Measurements from ENCODE around the gene RAB44.

RAB44 gene

DNA sequence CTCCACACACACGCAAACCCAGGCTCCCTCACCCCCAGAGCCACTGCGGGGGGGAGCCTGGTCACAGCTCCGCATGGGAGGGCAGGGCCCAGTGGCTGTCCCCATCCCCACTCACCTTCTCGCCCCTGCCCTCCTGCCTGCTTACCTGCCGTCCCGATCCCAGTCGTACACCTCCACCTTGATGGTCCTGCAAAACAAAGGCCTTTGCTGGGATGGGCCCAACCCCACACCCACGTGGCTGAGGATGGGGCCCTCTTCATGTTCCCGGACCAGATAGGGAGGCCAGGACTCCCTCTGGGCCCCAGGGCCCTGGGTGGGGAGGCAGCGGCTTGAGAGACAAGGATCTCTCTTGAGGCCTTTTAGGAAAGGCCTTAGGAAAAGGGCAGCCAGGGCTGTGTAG lies 67.6 kb downstream of the RAB44 start:
- H3K4me3 ChIP-seq (ENCODE audit: low read length), result no peak overlapping the region
- H3K9me3 ChIP-seq (ENCODE audit: control insufficient read depth, low read length), result no peaks in the 10 kb centered on the region
- H3K27me3 ChIP-seq (ENCODE audit: control insufficient read depth, insufficient read depth, low read length), result no peaks in the 10 kb centered on the region
- H3K4me1 ChIP-seq (ENCODE audit: control insufficient read depth, insufficient read depth, low read length), result no peaks in the 10 kb centered on the region
- no peak overlapping the region for H3K9ac ChIP-seq (ENCODE audit: low read length)
- no peaks in the 10 kb centered on the region for H3K36me3 ChIP-seq (ENCODE audit: control insufficient read depth, insufficient read depth, low read length)

DNA sequence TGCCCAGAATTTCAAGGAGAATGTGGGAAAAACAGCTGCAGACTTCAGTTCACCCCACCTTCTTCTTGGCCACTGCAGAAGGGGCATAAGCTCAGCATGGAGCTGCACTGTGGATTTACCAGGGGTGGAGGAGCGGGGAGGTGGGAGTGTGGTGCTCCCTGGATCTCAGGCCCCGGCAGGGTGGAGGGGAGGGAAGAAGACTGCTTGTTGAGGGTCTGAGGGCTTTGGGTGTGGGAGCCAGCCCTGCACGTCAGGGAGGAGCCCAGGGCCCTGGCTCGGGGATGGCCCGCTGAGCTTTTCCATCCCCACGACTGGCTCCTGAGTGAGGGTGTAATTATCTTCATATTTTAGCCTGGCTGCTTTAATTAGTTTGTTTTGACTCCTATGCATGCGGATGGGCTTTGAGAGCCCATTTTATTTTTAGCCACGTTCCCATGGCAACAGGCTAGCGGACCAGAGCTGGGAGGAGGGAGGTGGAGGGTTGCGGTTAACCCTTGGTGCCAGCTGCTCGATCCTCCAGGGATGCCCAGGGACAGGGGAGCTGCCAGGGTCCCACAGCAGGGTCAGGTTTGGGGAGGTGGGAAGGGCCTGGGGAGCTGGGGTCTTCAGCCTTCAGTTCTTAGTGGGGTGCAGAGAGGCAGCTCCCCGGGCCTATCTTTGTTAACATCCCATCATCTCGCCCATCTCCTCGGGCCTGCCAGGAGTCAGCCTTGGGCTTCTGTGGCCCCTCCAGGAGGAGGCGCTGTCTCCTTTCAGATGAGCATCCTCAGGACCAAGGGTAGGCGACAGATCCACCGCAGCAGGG lies 68.2 kb downstream of the RAB44 start:
- Histone ChIP-seq H3K9me3 (ENCODE audit: control insufficient read depth, low read length) (no peaks in the 10 kb centered on the region), H3K36me3 (ENCODE audit: control insufficient read depth, insufficient read depth, low read length) (no peaks in the 10 kb centered on the region), H3K4me1 (ENCODE audit: control insufficient read depth, insufficient read depth, low read length) (no peaks in the 10 kb centered on the region), H3K27me3 (ENCODE audit: control insufficient read depth, insufficient read depth, low read length) (no peaks in the 10 kb centered on the region), H3K9ac (ENCODE audit: low read length) (no peak overlapping the region), H3K4me3 (ENCODE audit: low read length) (no peak overlapping the region)

DNA sequence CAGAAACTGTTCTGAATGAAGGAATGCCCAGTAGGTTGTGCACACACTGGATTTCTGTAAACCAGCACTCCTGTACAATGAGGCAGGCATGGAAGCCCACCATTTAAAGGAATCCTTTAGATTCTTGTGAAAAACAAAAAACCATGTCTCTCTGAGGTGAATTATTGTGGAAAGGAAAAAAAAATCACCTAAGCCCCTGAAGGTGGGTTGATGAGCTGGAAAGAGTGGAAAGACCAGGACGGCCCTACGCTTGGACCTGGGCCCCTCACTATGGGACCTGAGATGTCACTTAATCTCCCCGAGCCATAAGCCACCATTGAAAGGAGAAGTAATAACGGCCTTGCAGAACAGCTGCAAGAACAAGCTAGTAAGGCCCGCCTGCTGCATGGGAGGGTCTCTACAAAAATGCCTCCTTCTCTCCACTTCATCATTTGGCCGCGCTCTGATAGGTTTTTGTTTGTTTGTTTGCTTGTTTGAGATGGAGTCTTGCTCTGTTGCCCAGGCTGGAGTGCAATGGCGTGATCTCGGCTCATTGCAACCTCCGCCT lies 68.8 kb downstream of the RAB44 start:
- H3K9ac ChIP-seq (ENCODE audit: low read length), result no peak overlapping the region
- no peaks in the 10 kb centered on the region for H3K27me3 ChIP-seq (ENCODE audit: control insufficient read depth, insufficient read depth, low read length)
- no peaks in the 10 kb centered on the region for H3K36me3 ChIP-seq (ENCODE audit: control insufficient read depth, insufficient read depth, low read length)
- H3K4me3 ChIP-seq (ENCODE audit: low read length), result no peak overlapping the region
- H3K9me3 ChIP-seq (ENCODE audit: control insufficient read depth, low read length), result no peaks in the 10 kb centered on the region
- no peaks in the 10 kb centered on the region for H3K4me1 ChIP-seq (ENCODE audit: control insufficient read depth, insufficient read depth, low read length)

DNA sequence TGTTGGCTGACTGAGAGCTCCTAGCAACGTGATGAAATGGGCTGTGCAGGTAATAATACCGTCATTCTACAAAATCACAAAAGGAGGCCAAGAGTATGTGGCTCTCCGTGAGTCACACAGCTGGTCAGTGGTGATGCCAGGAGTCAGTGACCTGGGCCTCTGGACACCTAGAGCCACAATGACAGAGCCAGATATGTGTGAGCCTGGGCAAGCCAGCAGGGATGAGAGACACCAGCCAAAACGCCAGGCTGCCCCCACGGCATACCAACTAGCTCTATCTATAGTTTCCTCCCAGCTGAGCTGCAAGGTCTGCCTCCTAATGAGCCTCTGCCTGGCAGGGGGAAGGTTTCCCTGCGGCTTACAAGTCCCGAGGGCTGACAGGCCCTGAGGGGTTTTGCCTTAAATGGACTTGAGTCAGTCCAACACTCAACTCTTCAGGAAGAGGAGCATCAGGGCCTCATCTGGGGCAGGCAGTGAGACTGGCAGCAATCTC lies 71.6 kb downstream of the RAB44 start:
- no peaks in the 10 kb centered on the region for H3K36me3 ChIP-seq (ENCODE audit: control insufficient read depth, insufficient read depth, low read length)
- no peak overlapping the region for H3K4me3 ChIP-seq (ENCODE audit: low read length)
- H3K9me3 ChIP-seq (ENCODE audit: control insufficient read depth, low read length), result no peaks in the 10 kb centered on the region
- H3K27me3 ChIP-seq (ENCODE audit: control insufficient read depth, insufficient read depth, low read length), result no peaks in the 10 kb centered on the region
- H3K9ac ChIP-seq (ENCODE audit: low read length), result no peak overlapping the region
- H3K4me1 ChIP-seq (ENCODE audit: control insufficient read depth, insufficient read depth, low read length), result no peaks in the 10 kb centered on the region

DNA sequence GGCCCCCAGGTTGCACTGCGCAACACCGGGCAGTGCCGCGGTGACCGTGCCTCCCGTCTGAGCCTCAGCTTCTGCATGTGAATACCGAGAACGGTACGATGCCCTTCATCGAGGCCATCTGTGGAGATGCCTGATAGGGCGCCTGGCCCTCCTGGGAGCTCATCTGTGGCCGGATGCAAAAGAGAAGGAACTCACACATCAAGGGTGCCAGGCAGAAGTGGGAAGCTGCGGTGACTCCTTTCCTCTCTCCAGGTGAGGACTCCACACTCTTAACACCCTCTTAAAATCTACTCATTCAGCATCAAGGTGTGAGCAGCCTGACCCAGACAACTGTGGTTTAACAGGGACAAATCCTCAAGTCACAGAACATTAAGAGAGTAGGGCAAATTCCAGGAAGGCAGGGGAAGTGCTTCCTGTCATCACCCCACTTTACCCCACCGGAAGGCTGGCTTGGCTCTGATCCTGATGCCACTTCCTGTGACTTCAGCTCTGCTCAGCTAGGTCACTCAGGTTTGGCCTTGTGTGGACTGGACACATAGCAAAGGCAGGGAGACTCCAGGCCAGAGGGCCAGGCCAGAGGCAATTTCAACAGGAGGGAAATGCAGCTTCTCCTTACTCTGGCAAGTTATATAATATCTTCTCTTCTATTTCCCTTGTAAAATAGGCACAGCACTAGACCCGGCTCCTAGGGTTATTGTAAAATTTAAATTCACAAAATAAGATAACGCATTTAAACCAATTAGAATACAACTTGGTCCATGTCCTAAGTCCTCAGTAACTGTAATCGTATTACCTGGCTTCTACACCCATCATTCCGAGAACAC lies 72.3 kb downstream of the RAB44 start:
- H3K36me3 ChIP-seq (ENCODE audit: control insufficient read depth, insufficient read depth, low read length), result no peaks in the 10 kb centered on the region
- no peak overlapping the region for H3K9ac ChIP-seq (ENCODE audit: low read length)
- no peak overlapping the region for H3K4me3 ChIP-seq (ENCODE audit: low read length)
- H3K27me3 ChIP-seq (ENCODE audit: control insufficient read depth, insufficient read depth, low read length), result no peaks in the 10 kb centered on the region
- no peaks in the 10 kb centered on the region for H3K4me1 ChIP-seq (ENCODE audit: control insufficient read depth, insufficient read depth, low read length)
- H3K9me3 ChIP-seq (ENCODE audit: control insufficient read depth, low read length), result no peaks in the 10 kb centered on the region

DNA sequence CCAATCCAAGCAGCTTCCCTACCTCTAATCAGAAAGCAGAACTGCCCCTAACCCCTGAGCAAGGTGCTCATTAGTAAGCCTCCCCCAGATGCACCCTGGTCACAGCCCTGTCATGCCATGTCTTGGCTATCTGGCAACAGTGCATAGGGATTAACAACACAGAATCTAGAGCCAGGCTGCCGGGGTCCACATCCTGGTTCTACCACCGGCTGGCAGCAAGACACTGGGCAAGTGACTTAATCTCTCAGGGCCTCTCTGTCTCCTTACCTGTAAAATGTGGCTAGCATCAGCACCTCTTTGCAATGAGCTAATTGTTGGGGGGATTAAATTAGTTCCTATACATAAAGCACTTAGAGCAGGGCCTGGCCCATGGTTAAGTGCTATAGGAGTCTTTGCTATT lies 73.5 kb downstream of the RAB44 start:
- no peak overlapping the region for H3K9ac ChIP-seq (ENCODE audit: low read length)
- H3K4me3 ChIP-seq (ENCODE audit: low read length), result no peak overlapping the region
- H3K36me3 ChIP-seq (ENCODE audit: control insufficient read depth, insufficient read depth, low read length), result no peaks in the 10 kb centered on the region
- H3K4me1 ChIP-seq (ENCODE audit: control insufficient read depth, insufficient read depth, low read length), result no peaks in the 10 kb centered on the region
- H3K27me3 ChIP-seq (ENCODE audit: control insufficient read depth, insufficient read depth, low read length), result no peaks in the 10 kb centered on the region
- no peaks in the 10 kb centered on the region for H3K9me3 ChIP-seq (ENCODE audit: control insufficient read depth, low read length)

DNA sequence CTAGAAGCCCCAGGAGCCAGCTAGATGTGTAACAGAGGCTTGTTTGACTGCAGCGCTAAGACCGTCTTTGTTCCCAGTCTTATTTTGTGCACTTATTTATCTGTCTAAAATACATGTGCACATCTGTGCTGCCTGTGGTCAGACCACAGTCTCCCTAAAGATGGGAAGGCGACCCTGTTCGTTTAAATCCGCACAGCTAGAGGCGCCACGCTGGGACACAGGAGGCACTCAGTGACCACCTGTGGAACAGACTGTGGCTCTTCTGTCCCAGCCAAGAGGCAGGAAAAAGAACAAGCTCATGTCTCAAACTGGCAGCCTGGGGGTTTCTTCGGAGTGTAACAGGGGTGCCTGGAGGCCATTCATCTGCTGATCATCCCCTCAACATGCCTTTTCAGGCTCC lies 74.8 kb downstream of the RAB44 start:
- H3K9ac ChIP-seq (ENCODE audit: low read length), result no peak overlapping the region
- H3K9me3 ChIP-seq (ENCODE audit: control insufficient read depth, low read length), result no peaks in the 10 kb centered on the region
- no peak overlapping the region for H3K4me3 ChIP-seq (ENCODE audit: low read length)
- H3K4me1 ChIP-seq (ENCODE audit: control insufficient read depth, insufficient read depth, low read length), result no peaks in the 10 kb centered on the region
- H3K27me3 ChIP-seq (ENCODE audit: control insufficient read depth, insufficient read depth, low read length), result no peaks in the 10 kb centered on the region
- H3K36me3 ChIP-seq (ENCODE audit: control insufficient read depth, insufficient read depth, low read length), result no peaks in the 10 kb centered on the region

DNA sequence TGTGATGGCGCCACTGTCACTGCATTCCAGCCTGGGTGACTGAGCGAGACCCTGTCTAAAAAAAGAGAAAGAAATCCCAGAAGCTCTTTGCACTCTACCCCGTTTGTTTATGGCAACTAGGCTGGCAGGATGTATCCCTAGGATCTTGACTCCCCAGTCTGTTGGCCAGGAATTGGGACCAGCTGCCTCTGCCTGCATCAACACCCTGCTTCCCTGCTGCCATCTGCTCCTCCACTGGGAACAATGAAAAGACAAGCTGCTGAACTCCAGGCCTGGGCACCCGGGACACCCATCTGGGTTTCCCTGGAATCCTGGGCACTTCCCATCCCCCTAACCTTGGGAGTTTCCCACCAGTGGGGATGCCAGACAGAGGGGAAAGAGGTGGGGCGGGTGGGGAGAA lies 76.7 kb downstream of the RAB44 start:
- Histone ChIP-seq H3K36me3 (ENCODE audit: control insufficient read depth, insufficient read depth, low read length) (no peaks in the 10 kb centered on the region), H3K9me3 (ENCODE audit: control insufficient read depth, low read length) (no peaks in the 10 kb centered on the region), H3K4me1 (ENCODE audit: control insufficient read depth, insufficient read depth, low read length) (no peaks in the 10 kb centered on the region), H3K4me3 (ENCODE audit: low read length) (no peak overlapping the region), H3K9ac (ENCODE audit: low read length) (no peak overlapping the region), H3K27me3 (ENCODE audit: control insufficient read depth, insufficient read depth, low read length) (peaks cover 7% of the 10 kb centered on the region)

DNA sequence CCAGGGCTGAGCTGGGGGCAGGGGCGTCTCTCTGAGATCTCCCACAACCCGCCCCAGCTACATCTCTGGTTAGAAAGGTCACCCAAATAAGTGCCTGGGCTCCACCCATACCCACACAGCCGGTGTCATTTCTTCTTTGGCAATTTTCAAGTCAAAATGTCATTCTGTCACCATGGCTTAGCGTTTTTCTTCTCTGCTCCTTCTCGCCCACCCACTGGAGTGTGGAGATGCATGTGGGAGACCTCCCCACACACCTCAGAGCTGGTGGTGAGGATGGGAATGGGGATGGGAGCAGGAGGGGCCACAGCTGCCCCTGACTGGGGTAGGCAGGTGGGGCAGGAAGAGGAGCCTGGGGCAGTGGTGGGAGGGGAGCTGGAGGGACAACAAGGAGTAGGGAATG lies 78.5 kb downstream of the RAB44 start:
- peaks cover 7% of the 10 kb centered on the region for H3K27me3 ChIP-seq (ENCODE audit: control insufficient read depth, insufficient read depth, low read length)
- no peaks in the 10 kb centered on the region for H3K9me3 ChIP-seq (ENCODE audit: control insufficient read depth, low read length)
- H3K9ac ChIP-seq (ENCODE audit: low read length), result no peak overlapping the region
- peaks cover 12% of the 10 kb centered on the region for H3K4me1 ChIP-seq (ENCODE audit: control insufficient read depth, insufficient read depth, low read length)
- H3K4me3 ChIP-seq (ENCODE audit: low read length), result no peak overlapping the region
- H3K36me3 ChIP-seq (ENCODE audit: control insufficient read depth, insufficient read depth, low read length), result no peaks in the 10 kb centered on the region

DNA sequence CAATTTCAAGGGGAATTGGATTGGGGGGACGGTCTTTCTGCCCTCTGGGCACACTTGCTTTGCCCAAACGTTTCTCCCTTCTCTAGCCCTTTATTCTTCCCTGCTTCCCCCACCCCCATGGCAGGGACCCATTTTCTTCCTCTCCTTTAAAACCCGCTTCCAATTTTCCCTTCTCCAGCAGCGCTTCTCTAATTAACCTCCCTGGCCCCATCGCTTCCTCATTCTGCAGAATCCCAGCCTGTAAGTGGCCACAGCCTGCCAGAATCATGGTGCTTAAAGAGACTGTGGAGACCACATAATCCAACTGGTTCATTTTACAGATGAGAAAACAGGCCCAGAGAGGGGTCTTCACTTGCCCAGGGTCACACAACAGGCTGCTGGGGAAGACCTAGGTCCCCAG lies 80.2 kb downstream of the RAB44 start:
- Histone ChIP-seq H3K27me3 (ENCODE audit: control insufficient read depth, insufficient read depth, low read length) (peaks cover 7% of the 10 kb centered on the region), H3K9ac (ENCODE audit: low read length) (no peak overlapping the region), H3K9me3 (ENCODE audit: control insufficient read depth, low read length) (no peaks in the 10 kb centered on the region), H3K4me3 (ENCODE audit: low read length) (no peak overlapping the region), H3K36me3 (ENCODE audit: control insufficient read depth, insufficient read depth, low read length) (no peaks in the 10 kb centered on the region), H3K4me1 (ENCODE audit: control insufficient read depth, insufficient read depth, low read length) (peaks cover 12% of the 10 kb centered on the region)

DNA sequence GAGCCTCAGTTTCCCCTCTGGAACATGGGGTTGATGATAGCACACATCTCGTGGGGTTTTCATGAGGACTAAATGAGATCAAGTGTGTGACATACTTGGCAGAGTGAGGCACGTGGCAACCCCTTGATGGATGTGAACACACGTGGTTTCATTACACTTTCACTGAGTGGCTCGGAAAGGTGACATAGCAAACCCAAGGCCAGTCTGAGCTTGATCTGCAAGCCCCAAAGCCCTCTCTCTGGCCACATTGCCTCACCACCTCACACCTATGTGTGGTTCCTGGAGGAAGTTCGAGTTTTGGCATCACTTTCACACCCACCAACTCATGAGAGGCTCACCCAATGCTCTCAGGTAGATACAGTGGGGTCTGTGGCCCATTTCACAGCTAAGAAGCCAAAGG lies 81.6 kb downstream of the RAB44 start:
- Histone ChIP-seq H3K36me3 (ENCODE audit: control insufficient read depth, insufficient read depth, low read length) (no peaks in the 10 kb centered on the region), H3K4me3 (ENCODE audit: low read length) (no peak overlapping the region), H3K9ac (ENCODE audit: low read length) (no peak overlapping the region), H3K9me3 (ENCODE audit: control insufficient read depth, low read length) (no peaks in the 10 kb centered on the region), H3K27me3 (ENCODE audit: control insufficient read depth, insufficient read depth, low read length) (peaks cover 7% of the 10 kb centered on the region), H3K4me1 (ENCODE audit: control insufficient read depth, insufficient read depth, low read length) (peaks cover 12% of the 10 kb centered on the region)
